B cell (primary cell): Measurements from ENCODE around the gene CA7. TPM values are rescaled to one million over a fixed set of nuclear protein-coding genes. Genes with fewer than 3 reads are reported as not detected.
A peak's percentile ranks its signal among the peaks of the same experiment; 100 is the strongest.

Experiments
- ATAC-seq: fragments of 200-7000 bp; cut with Tn5 transposase; one replicate; pipeline ENCODE4 v1.10.0; 2021; ENCODE audit warnings: low read depth, mild to moderate bottlenecking, moderate number of reproducible peaks, moderate library complexity
- CTCF ChIA-PET: fragments of 350-600 bp; sonication (Branson Sonifier 250); formaldehyde crosslinking; loops from one replicate; lab custom pipeline; 2021; ENCODE audit warnings: antibody characterized with exemption, inconsistent platforms; lab: Charles Lee
- POLR2A ChIA-PET: fragments of 350-600 bp; sonication (Branson Sonifier 250); formaldehyde crosslinking; loops from one replicate; lab custom pipeline; 2021; ENCODE audit warnings: antibody characterized with exemption; lab: Charles Lee
- DNase-seq: peaks from one replicate; pipeline ENCODE4 v3.0.0; 2013
- H2AFZ ChIP-seq: 2 replicates; pipeline ENCODE4 v1.6.1; 2012; ENCODE audit warnings: mild to moderate bottlenecking, low read depth, low read length; ENCODE audit not compliant: insufficient read depth, poor library complexity, severe bottlenecking
- H3K27ac ChIP-seq, 2 donors: 1 replicate in 1 of 2; 2 replicates in 1 of 2; pipeline ENCODE4 v1.5.1; 2012 to 2013; ENCODE audit warnings: low read length in 2 of 2, mild to moderate bottlenecking in 2 of 2, moderate library complexity in 1 of 2
- H3K27me3 ChIP-seq, 4 experiments: fragments of 200-600 bp in 1 of 4; sonication (generic) in 1 of 4; replicated peaks in 1 of 4; 1 replicate in 2 of 4; 2 replicates in 2 of 4; pipeline versions ENCODE4 v1.6.1 to v1.7.0; 2013 to 2016; ENCODE audit warnings: low read length in 3 of 4, mild to moderate bottlenecking in 2 of 4, mixed read lengths in 1 of 4, moderate library complexity in 1 of 4; ENCODE audit not compliant: insufficient read depth in 4 of 4, control insufficient read depth in 3 of 4; ENCODE audit errors: control extremely low read depth in 1 of 4
- H3K36me3 ChIP-seq, 2 experiments: replicated peaks in 1 of 2; 1 replicate in 1 of 2; 2 replicates in 1 of 2; pipeline versions ENCODE4 v1.6.1 to v1.7.1; 2013; ENCODE audit warnings: low read length in 1 of 2; ENCODE audit not compliant: insufficient read depth in 2 of 2, control insufficient read depth in 1 of 2; ENCODE audit errors: control extremely low read depth in 1 of 2, extremely low read depth in 1 of 2
- H3K4me1 ChIP-seq, 2 donors: fragments of 200-600 bp in 1 of 2; sonication (generic) in 1 of 2; 1 replicate in 1 of 2; 2 replicates in 1 of 2; pipeline versions ENCODE4 v1.5.1 to v1.6.1; 2013 to 2017; ENCODE audit warnings: low read length in 2 of 2; ENCODE audit not compliant: control insufficient read depth in 2 of 2, insufficient read depth in 2 of 2
- H3K4me2 ChIP-seq: replicated peaks from 2 replicates; pipeline ENCODE3; 2012; ENCODE audit warnings: mild to moderate bottlenecking, low read depth, low read length; ENCODE audit not compliant: poor library complexity, severe bottlenecking
- H3K4me3 ChIP-seq, 5 experiments: fragments of 200-600 bp in 1 of 5; sonication (generic) in 1 of 5; 1 replicate in 3 of 5; 2 replicates in 2 of 5; pipeline versions ENCODE4 v1.5.1 to v1.7.0; 2011 to 2016; ENCODE audit warnings: low read length in 4 of 5, mild to moderate bottlenecking in 4 of 5, low read depth in 2 of 5, control low read depth in 1 of 5, moderate library complexity in 1 of 5; ENCODE audit not compliant: insufficient read depth in 1 of 5; ENCODE audit errors: control extremely low read depth in 1 of 5, extremely low read depth in 1 of 5
- H3K79me2 ChIP-seq: fragments of 200-600 bp; sonication (generic); one replicate; pipeline ENCODE4 v1.6.0; 2016; ENCODE audit warnings: low read length; ENCODE audit not compliant: control insufficient read depth, insufficient read depth
- H3K9ac ChIP-seq: fragments of 200-600 bp; sonication (generic); 2 replicates; pipeline ENCODE4 v1.6.1; 2017; ENCODE audit warnings: mild to moderate bottlenecking, low read length, moderate library complexity
- H3K9me3 ChIP-seq, 3 donors: one replicate each; pipeline versions ENCODE4 v1.6.1 to v1.7.1; 2013; ENCODE audit warnings: low read length in 2 of 3; ENCODE audit not compliant: control insufficient read depth in 2 of 3, insufficient read depth in 1 of 3; ENCODE audit errors: control extremely low read depth in 1 of 3
- H4K20me1 ChIP-seq: 2 replicates; pipeline ENCODE4 v1.6.0; 2012; ENCODE audit warnings: mild to moderate bottlenecking, low read length; ENCODE audit not compliant: insufficient read depth, control insufficient read depth, poor library complexity, severe bottlenecking
- H3K27ac Mint-ChIP-seq: one replicate; pipeline ENCODE4 v1.8.0; 2021; ENCODE audit warnings: mixed read lengths
- H3K27me3 Mint-ChIP-seq: one replicate; pipeline ENCODE4 v1.8.0; 2021; ENCODE audit warnings: mixed read lengths
- H3K4me1 Mint-ChIP-seq: one replicate; pipeline ENCODE4 v1.8.0; 2021; ENCODE audit warnings: mixed read lengths
- H3K4me3 Mint-ChIP-seq: one replicate; pipeline ENCODE4 v1.8.0; 2021; ENCODE audit warnings: mixed read lengths
- H3K9me3 Mint-ChIP-seq: one replicate; pipeline ENCODE4 v1.8.0; 2022; ENCODE audit warnings: mixed read lengths; ENCODE audit not compliant: insufficient read depth
- EZH2 ChIP-seq: IDR thresholded peaks from 2 replicates; pipeline ENCODE4 v1.6.1; 2012; ENCODE audit warnings: borderline replicate concordance, low read depth, mild to moderate bottlenecking, moderate library complexity, low read length; ENCODE audit not compliant: insufficient read depth, poor library complexity, severe bottlenecking
- WGBS: methylation state at CpG from one replicate; pipeline ENCODE4 v1.1.5; 2013; ENCODE audit warnings: missing lambda C conversion rate; ENCODE audit not compliant: insufficient coverage; 5-methylcytosine and 5-hydroxymethylcytosine counted together
- intact Hi-C: fragments of 100-400 bp; cut with micrococcal nuclease; formaldehyde crosslinking; loops from one replicate; pipeline ENCODE4 v1.10.0; 2022
- polyA plus RNA-seq: library from polyadenylated mRNA; depleted of rRNA; stranded (reverse); fragments of >200 nt; gene quantifications from 2 replicates; pipeline ENCODE4 v1.2.3, GENCODE V29; 2012
- total RNA-seq, 2 donors: library from RNA; stranded (reverse); fragments of 120-200 nt in 1 of 2; gene quantifications; 1 replicate in 1 of 2; 2 replicates in 1 of 2; pipeline versions ENCODE4 v1.2.3 to v1.2.4, GENCODE V29; 2013 to 2022
- TF ChIP-seq, protein P1 (sequence below): fragments of 200-600 bp; IDR thresholded peaks from one replicate; pipeline ENCODE4 v1.8.0; 2022; ENCODE audit warnings: antibody characterized with exemption, mild to moderate bottlenecking

Gene CA7
- total and polyA plus RNA-seq, 2 donors (not counting 1 experiment from before 2014, with no cell fraction given) = not detected

- WGBS = 100% methylated on average over 1 of the region's 2 CpGs
- ATAC-seq (no peak), DNase-seq (no peak)
- no peaks in the 10 kb centered on the region for H3K9me3 Mint-ChIP-seq
- Histone ChIP-seq H3K27ac (no peak overlapping the region), H3K9ac (no peak overlapping the region), H3K9me3 (no peaks in the 10 kb centered on the region), H3K36me3 (no peaks in the 10 kb centered on the region), H3K79me2 (no peaks in the 10 kb centered on the region), H3K4me1 (peaks cover 17 to 18% of the 10 kb centered on the region in 2 donors), H2AFZ (no peak overlapping the region), H4K20me1 (no peaks in the 10 kb centered on the region), H3K4me2 (no peak overlapping the region), H3K4me3 (no peak overlapping the region), H3K27me3 (peaks cover 0 to 39% (median 15%) of the 10 kb centered on the region in 4 experiments)
- intact Hi-C loops = no loop called here
- no peak for TF ChIP-seq EZH2
- TF ChIP-seq, protein P1, sequence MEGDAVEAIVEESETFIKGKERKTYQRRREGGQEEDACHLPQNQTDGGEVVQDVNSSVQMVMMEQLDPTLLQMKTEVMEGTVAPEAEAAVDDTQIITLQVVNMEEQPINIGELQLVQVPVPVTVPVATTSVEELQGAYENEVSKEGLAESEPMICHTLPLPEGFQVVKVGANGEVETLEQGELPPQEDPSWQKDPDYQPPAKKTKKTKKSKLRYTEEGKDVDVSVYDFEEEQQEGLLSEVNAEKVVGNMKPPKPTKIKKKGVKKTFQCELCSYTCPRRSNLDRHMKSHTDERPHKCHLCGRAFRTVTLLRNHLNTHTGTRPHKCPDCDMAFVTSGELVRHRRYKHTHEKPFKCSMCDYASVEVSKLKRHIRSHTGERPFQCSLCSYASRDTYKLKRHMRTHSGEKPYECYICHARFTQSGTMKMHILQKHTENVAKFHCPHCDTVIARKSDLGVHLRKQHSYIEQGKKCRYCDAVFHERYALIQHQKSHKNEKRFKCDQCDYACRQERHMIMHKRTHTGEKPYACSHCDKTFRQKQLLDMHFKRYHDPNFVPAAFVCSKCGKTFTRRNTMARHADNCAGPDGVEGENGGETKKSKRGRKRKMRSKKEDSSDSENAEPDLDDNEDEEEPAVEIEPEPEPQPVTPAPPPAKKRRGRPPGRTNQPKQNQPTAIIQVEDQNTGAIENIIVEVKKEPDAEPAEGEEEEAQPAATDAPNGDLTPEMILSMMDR = no peak
- ChIA-PET POLR2A (no interaction called here), CTCF (interaction anchor here (1.7 to 3.3 kb wide), 2 partner anchors 12 to 47 kb away, joined by 3 to 16 read pairs; partner anchors contain the start of gene NAE1)
- H3K27ac Mint-ChIP-seq = no peak overlapping the region
- H3K4me1 Mint-ChIP-seq = peaks cover 18% of the 10 kb centered on the region
- H3K4me3 Mint-ChIP-seq = peak overlapping the region; percentile 74
- peaks cover 49% of the 10 kb centered on the region for H3K27me3 Mint-ChIP-seq
Observed at GRCh38 chr16:66843191-66843590, 1.0 kb upstream of the CA7 start.

GRCh38 chr16:66844009-66844341, 239 bp upstream of the CA7 start:
- ChIA-PET CTCF (interaction anchor here (0.8 to 3.3 kb wide), 3 partner anchors 13 to 29 kb away, joined by 3 to 16 read pairs (median 3); partner anchors contain the start of gene NAE1), POLR2A (no interaction called here)
- WGBS = 10% methylated on average over 9 of the region's 14 CpGs
- no peak for DNase-seq
- peaks cover 0 to 39% (median 15%) of the 10 kb centered on the region in 4 experiments for H3K27me3 ChIP-seq
- H4K20me1 ChIP-seq = no peaks in the 10 kb centered on the region
- H3K27ac ChIP-seq = no peak overlapping the region
- H3K4me1 Mint-ChIP-seq = peaks cover 18% of the 10 kb centered on the region
- intact Hi-C loops = no loop called here
- H3K4me2 ChIP-seq = peak overlapping the region; percentile 76
- no peak for TF ChIP-seq EZH2
- TF ChIP-seq, protein P1 = no peak
- H3K4me3 ChIP-seq = peak overlapping the region in 1 of 5 experiments; percentile 33
- H3K4me1 ChIP-seq = peaks cover 17 to 18% of the 10 kb centered on the region in 2 donors
- H3K9me3 Mint-ChIP-seq = no peaks in the 10 kb centered on the region
- H3K36me3 ChIP-seq = no peaks in the 10 kb centered on the region
- no peaks in the 10 kb centered on the region for H3K9me3 ChIP-seq
- no peak overlapping the region for H3K9ac ChIP-seq
- H3K27ac Mint-ChIP-seq = no peak overlapping the region
- H3K79me2 ChIP-seq = no peaks in the 10 kb centered on the region
- H3K27me3 Mint-ChIP-seq = peaks cover 47% of the 10 kb centered on the region
- H2AFZ ChIP-seq = peak overlapping the region; percentile 49
- ATAC-seq = no peak
- H3K4me3 Mint-ChIP-seq = peak overlapping the region; percentile 74
